ENCODE results near the gene MRTFA. TPM values are rescaled to one million over a fixed set of nuclear protein-coding genes. Genes with fewer than 3 reads are reported as not detected.

MRTFA gene
- total and polyA plus RNA-seq, 2 of the 13 experiments (the other 11 are each of a cell fraction or from before 2014, with no cell fraction given) = 2.4 to 8.2 TPM

DNA sequence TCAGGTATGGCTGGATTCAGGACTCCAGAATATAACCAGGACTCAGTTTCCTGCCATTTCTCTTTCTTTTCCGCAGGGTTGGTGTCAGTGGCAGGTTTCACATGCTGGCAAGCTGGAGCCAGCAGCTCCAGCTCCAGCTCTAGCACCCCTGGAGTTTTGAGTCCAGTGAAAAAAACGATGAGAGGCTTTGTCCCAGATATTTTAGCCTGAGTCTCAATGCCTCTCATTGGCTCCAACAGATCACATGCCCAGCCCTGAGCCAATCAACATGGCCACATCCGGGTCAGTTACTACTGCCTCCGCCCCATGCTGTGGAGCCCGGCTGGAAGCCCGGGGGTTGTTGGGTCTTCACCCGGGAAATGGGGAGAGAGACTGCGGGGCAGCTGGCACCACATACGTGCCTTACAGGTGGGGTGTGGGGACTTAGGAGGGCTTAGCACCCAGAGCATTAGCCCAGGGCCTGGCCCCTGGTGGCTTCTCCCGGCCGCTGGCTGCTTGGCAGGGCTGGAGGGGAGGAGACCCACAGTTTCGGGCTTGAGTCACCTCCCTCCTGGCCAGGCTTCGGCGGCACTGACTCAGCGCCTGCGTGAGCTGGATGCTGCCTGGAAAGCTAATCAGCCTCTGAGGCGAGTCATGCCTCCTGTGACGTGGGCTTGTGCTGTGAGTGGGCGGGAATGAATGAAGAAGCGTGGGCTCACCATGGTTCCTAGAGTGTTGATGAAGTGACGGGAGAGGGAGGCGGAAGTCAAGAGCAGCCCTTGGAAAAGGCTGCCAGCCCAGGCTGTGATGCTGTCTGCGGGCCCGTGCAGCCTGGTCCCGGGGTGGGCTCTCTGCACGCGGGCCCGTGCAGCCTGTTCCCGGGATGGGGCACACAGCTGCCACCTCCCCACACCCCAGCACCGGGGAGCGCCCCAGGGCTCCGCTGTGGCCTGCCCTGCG lies 15.3 kb upstream of the MRTFA start (continued):
- TF ChIP-seq CREB1 (IDR thresholded peaks at IDR 0.05) = peak; percentile 90
- peak; percentile 81 for TF ChIP-seq CREB1 (CRISPR knock-in tag; IDR thresholded peaks at IDR 0.05)
- TF ChIP-seq ZNF430 (CRISPR knock-in tag; IDR thresholded peaks at IDR 0.05) = peak; percentile 45
- peak; percentile 39; the same call in 1 of the 2 replicates for TF ChIP-seq MTA1 (CRISPR knock-in tag; IDR thresholded peaks at IDR 0.05; ENCODE audit: borderline replicate concordance)
- TF ChIP-seq KDM3A (CRISPR knock-in tag; IDR thresholded peaks at IDR 0.05; ENCODE audit: low read depth) = no peak
- TF ChIP-seq, protein P1, sequence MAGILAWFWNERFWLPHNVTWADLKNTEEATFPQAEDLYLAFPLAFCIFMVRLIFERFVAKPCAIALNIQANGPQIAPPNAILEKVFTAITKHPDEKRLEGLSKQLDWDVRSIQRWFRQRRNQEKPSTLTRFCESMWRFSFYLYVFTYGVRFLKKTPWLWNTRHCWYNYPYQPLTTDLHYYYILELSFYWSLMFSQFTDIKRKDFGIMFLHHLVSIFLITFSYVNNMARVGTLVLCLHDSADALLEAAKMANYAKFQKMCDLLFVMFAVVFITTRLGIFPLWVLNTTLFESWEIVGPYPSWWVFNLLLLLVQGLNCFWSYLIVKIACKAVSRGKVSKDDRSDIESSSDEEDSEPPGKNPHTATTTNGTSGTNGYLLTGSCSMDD (CRISPR knock-in tag; IDR thresholded peaks at IDR 0.05) = no peak
- TF ChIP-seq MED1 (CRISPR knock-in tag; IDR thresholded peaks at IDR 0.05) = peak; percentile 63
- TF ChIP-seq SMYD3 (CRISPR knock-in tag; IDR thresholded peaks at IDR 0.05) = peak; percentile 76; the same call in 1 of the 2 replicates
- TF ChIP-seq, protein P2, sequence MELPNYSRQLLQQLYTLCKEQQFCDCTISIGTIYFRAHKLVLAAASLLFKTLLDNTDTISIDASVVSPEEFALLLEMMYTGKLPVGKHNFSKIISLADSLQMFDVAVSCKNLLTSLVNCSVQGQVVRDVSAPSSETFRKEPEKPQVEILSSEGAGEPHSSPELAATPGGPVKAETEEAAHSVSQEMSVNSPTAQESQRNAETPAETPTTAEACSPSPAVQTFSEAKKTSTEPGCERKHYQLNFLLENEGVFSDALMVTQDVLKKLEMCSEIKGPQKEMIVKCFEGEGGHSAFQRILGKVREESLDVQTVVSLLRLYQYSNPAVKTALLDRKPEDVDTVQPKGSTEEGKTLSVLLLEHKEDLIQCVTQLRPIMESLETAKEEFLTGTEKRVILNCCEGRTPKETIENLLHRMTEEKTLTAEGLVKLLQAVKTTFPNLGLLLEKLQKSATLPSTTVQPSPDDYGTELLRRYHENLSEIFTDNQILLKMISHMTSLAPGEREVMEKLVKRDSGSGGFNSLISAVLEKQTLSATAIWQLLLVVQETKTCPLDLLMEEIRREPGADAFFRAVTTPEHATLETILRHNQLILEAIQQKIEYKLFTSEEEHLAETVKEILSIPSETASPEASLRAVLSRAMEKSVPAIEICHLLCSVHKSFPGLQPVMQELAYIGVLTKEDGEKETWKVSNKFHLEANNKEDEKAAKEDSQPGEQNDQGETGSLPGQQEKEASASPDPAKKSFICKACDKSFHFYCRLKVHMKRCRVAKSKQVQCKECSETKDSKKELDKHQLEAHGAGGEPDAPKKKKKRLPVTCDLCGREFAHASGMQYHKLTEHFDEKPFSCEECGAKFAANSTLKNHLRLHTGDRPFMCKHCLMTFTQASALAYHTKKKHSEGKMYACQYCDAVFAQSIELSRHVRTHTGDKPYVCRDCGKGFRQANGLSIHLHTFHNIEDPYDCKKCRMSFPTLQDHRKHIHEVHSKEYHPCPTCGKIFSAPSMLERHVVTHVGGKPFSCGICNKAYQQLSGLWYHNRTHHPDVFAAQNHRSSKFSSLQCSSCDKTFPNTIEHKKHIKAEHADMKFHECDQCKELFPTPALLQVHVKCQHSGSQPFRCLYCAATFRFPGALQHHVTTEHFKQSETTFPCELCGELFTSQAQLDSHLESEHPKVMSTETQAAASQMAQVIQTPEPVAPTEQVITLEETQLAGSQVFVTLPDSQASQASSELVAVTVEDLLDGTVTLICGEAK (IDR thresholded peaks at IDR 0.05) = no peak
- TF ChIP-seq, protein P2 (CRISPR knock-in tag; IDR thresholded peaks at IDR 0.05) = no peak
- TF ChIP-seq TEAD3 (CRISPR knock-in tag; optimal IDR thresholded peaks at IDR 0.05; ENCODE audit: borderline replicate concordance) = no peak

All from HepG2 (cell line).